HepG2 (cell line): ENCODE data around the gene MAPK7. TPM values are rescaled to one million over a fixed set of nuclear protein-coding genes. Genes with fewer than 3 reads are reported as not detected.

Source experiments
- GATAD1 ChIP-seq: IDR thresholded peaks from 2 replicates; pipeline ENCODE4 v1.6.1; 2016; ENCODE audit warnings: missing genetic modification reagents, missing compliant biosample characterization
- HINFP ChIP-seq: sonication (generic); formaldehyde crosslinking; IDR thresholded peaks from 2 replicates; pipeline ENCODE4 v1.4.0; 2020; ENCODE audit warnings: low read depth, mild to moderate bottlenecking, missing genetic modification reagents
- ISL2 ChIP-seq: sonication (generic); formaldehyde crosslinking; IDR thresholded peaks from 2 replicates; pipeline ENCODE4 v1.5.0; 2020; ENCODE audit warnings: missing genetic modification reagents
- KDM6A ChIP-seq: IDR thresholded peaks from 2 replicates; pipeline ENCODE4 v1.6.1; 2016; ENCODE audit warnings: low read depth
- MATR3 ChIP-seq: sonication (generic); formaldehyde crosslinking; IDR thresholded peaks from 2 replicates; pipeline ENCODE4 v1.4.0; 2020; ENCODE audit warnings: missing genetic modification reagents
- NR1H2 ChIP-seq: sonication (generic); formaldehyde crosslinking; IDR thresholded peaks from 2 replicates; pipeline ENCODE4 v1.8.1; 2022; ENCODE audit warnings: low read depth, missing genetic modification reagents, borderline replicate concordance
- PHF20 ChIP-seq: sonication (generic); formaldehyde crosslinking; IDR thresholded peaks from 2 replicates; pipeline ENCODE4 v1.5.0; 2020; ENCODE audit warnings: mild to moderate bottlenecking, missing genetic modification reagents
- POGZ ChIP-seq: sonication (generic); formaldehyde crosslinking; IDR thresholded peaks from 2 replicates; pipeline ENCODE4 v1.4.0; 2020; ENCODE audit warnings: mild to moderate bottlenecking, missing genetic modification reagents
- TEAD3 ChIP-seq: optimal IDR thresholded peaks from 2 replicates; pipeline ENCODE3; 2016; ENCODE audit warnings: borderline replicate concordance
- TFE3 ChIP-seq: IDR thresholded peaks from 2 replicates; pipeline ENCODE4 v1.6.1; 2016
- TOPORS ChIP-seq: sonication (generic); formaldehyde crosslinking; IDR thresholded peaks from 2 replicates; pipeline ENCODE4 v1.8.0; 2023; ENCODE audit warnings: mild to moderate bottlenecking, missing genetic modification reagents
- ZKSCAN8 ChIP-seq: IDR thresholded peaks from 2 replicates; pipeline ENCODE4 v1.6.1; 2016; ENCODE audit warnings: borderline replicate concordance, missing genetic modification reagents, missing compliant biosample characterization
- ZMYM3 ChIP-seq: sonication (generic); formaldehyde crosslinking; IDR thresholded peaks from 2 replicates; pipeline ENCODE4 v1.5.1; 2020; ENCODE audit warnings: mild to moderate bottlenecking, missing genetic modification reagents
- ZNF547 ChIP-seq: sonication (generic); formaldehyde crosslinking; IDR thresholded peaks from 2 replicates; pipeline ENCODE4 v1.5.1; 2020; ENCODE audit warnings: mild to moderate bottlenecking, missing genetic modification reagents
- ZNF574 ChIP-seq: sonication (generic); formaldehyde crosslinking; IDR thresholded peaks from 2 replicates; pipeline ENCODE4 v1.4.0; 2020; ENCODE audit warnings: missing genetic modification reagents
- ZNF710 ChIP-seq: sonication (generic); formaldehyde crosslinking; IDR thresholded peaks from 2 replicates; pipeline ENCODE4 v1.5.0; 2020; ENCODE audit warnings: mild to moderate bottlenecking, missing genetic modification reagents, borderline replicate concordance
- polyA plus RNA-seq, 8 experiments: library from polyadenylated mRNA; depleted of rRNA in 3 of 8; stranded (reverse) in 7 of 8; unstranded in 1 of 8; fragments of >200 nt; fragmentation: Illumina TruSeq in 4 of 8; extraction: Trizol in 4 of 8; gene quantifications; 2 replicates each; pipeline versions ENCODE4 v1.2.1 to v1.2.3, GENCODE V29; 2011 to 2016; ENCODE audit warnings: low read depth in 4 of 8, missing spikeins in 1 of 8, mixed read lengths in 1 of 8; ENCODE audit not compliant: insufficient read depth in 1 of 8
- total RNA-seq, 5 experiments: library from RNA; depleted of rRNA; stranded (reverse); fragments of >200 nt; fragmentation: Illumina TruSeq; extraction: Trizol; gene quantifications; 2 replicates each; pipeline ENCODE4 v1.2.3, GENCODE V29; 2016; ENCODE audit warnings: low read depth in 1 of 5
- TF ChIP-seq, protein P1 (sequence below): sonication (generic); formaldehyde crosslinking; IDR thresholded peaks from 2 replicates; pipeline ENCODE4 v1.5.0; 2020; ENCODE audit warnings: mild to moderate bottlenecking, missing genetic modification reagents, moderate library complexity
- TF ChIP-seq, protein P2 (sequence below): fragments of 450-650 bp; IDR thresholded peaks from 2 replicates; pipeline ENCODE4 v1.6.1; 2017

MAPK7 gene
- total and polyA plus RNA-seq, 2 of the 13 experiments (the other 11 are each of a cell fraction or from before 2014, with no cell fraction given) = 2.9 to 5.9 TPM

- TF ChIP-seq, protein P1, sequence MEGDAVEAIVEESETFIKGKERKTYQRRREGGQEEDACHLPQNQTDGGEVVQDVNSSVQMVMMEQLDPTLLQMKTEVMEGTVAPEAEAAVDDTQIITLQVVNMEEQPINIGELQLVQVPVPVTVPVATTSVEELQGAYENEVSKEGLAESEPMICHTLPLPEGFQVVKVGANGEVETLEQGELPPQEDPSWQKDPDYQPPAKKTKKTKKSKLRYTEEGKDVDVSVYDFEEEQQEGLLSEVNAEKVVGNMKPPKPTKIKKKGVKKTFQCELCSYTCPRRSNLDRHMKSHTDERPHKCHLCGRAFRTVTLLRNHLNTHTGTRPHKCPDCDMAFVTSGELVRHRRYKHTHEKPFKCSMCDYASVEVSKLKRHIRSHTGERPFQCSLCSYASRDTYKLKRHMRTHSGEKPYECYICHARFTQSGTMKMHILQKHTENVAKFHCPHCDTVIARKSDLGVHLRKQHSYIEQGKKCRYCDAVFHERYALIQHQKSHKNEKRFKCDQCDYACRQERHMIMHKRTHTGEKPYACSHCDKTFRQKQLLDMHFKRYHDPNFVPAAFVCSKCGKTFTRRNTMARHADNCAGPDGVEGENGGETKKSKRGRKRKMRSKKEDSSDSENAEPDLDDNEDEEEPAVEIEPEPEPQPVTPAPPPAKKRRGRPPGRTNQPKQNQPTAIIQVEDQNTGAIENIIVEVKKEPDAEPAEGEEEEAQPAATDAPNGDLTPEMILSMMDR (CRISPR knock-in tag) = peak; percentile 14; the same call in 1 of the 2 replicates
- TF ChIP-seq ZNF547 (CRISPR knock-in tag) (peak; percentile 51; the same call in 1 of the 2 replicates), TEAD3 (CRISPR knock-in tag) (no peak), NR1H2 (CRISPR knock-in tag) (no peak), ISL2 (CRISPR knock-in tag) (0 out of 2 replicates have a peak, but pooled peaks have one; percentile 35), GATAD1 (CRISPR knock-in tag) (0 out of 2 replicates have a peak, but pooled peaks have one; percentile 13), ZNF710 (0 out of 2 replicates have a peak, but pooled peaks have one; percentile 49), POGZ (CRISPR knock-in tag) (no peak), KDM6A (0 out of 2 replicates have a peak, but pooled peaks have one; percentile 23), ZNF574 (peak; percentile 53; the same call in 1 of the 2 replicates), TFE3 (CRISPR knock-in tag) (no peak), ZMYM3 (CRISPR knock-in tag) (peak; percentile 56; the same call in 1 of the 2 replicates), PHF20 (CRISPR knock-in tag) (0 out of 2 replicates have a peak, but pooled peaks have one; percentile 10), ZKSCAN8 (CRISPR knock-in tag) (0 out of 2 replicates have a peak, but pooled peaks have one; percentile 42), MATR3 (no peak), HINFP (CRISPR knock-in tag) (no peak), TOPORS (no peak)
- TF ChIP-seq, protein P2, sequence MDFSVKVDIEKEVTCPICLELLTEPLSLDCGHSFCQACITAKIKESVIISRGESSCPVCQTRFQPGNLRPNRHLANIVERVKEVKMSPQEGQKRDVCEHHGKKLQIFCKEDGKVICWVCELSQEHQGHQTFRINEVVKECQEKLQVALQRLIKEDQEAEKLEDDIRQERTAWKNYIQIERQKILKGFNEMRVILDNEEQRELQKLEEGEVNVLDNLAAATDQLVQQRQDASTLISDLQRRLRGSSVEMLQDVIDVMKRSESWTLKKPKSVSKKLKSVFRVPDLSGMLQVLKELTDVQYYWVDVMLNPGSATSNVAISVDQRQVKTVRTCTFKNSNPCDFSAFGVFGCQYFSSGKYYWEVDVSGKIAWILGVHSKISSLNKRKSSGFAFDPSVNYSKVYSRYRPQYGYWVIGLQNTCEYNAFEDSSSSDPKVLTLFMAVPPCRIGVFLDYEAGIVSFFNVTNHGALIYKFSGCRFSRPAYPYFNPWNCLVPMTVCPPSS = no peak
Observed at GRCh38 chr17:19364699-19365498, 13.4 kb upstream of the MAPK7 start (continued).
